ENCODE measurements around the gene ABCF2.
A peak's percentile ranks its signal among the peaks of the same experiment; 100 is the strongest.

Gene ABCF2

GRCh38 chr7:151175047-151175792 lies 51.8 kb downstream of the ABCF2 start:
- DNase-seq (ENCODE audit: low read depth in 2 of 2, low spot score in 1 of 2): no peak

GRCh38 chr7:151174246-151175046 lies 52.6 kb downstream of the ABCF2 start:
- no peak for DNase-seq (ENCODE audit: low read depth in 2 of 2, low spot score in 1 of 2)

GRCh38 chr7:151173386-151174245 lies 53.4 kb downstream of the ABCF2 start:
- no peak for DNase-seq (ENCODE audit: low read depth in 2 of 2, low spot score in 1 of 2)

- peak; percentile 56 to 66 for DNase-seq (ENCODE audit: low read depth in 2 of 2, low spot score in 1 of 2)
Observed at GRCh38 chr7:151172273-151173141, 54.5 kb downstream of the ABCF2 start.

- no peak for DNase-seq (ENCODE audit: low read depth in 2 of 2, low spot score in 1 of 2)
Observed at GRCh38 chr7:151168787-151169162, 58.2 kb downstream of the ABCF2 start.

- DNase-seq (ENCODE audit: low read depth in 2 of 2, low spot score in 1 of 2): peak in 1 of 2 donors; percentile 29
Observed at GRCh38 chr7:151168003-151168786, 58.8 kb downstream of the ABCF2 start.

- no peak for DNase-seq (ENCODE audit: low read depth in 2 of 2, low spot score in 1 of 2)
Observed at GRCh38 chr7:151167197-151167961, 59.6 kb downstream of the ABCF2 start, which contains the start of gene GBX1. TSS of gene GBX1 (minus strand) at chr7:151167694. CDS start at chr7:151167548, 146 bp downstream.

- no peak for DNase-seq (ENCODE audit: low read depth in 2 of 2, low spot score in 1 of 2)
Observed at GRCh38 chr7:151166629-151167196, 60.3 kb downstream of the ABCF2 start.

Data from stimulated activated CD8-positive, alpha-beta memory T cell treated with anti-CD3 and anti-CD28 coated beads, Interleukin-4, amount 100 ng/mL, for 1 hour (primary cell).